Measurements from ENCODE around the gene C16orf74. TPM values are rescaled to one million over a fixed set of nuclear protein-coding genes. Genes with fewer than 3 reads are reported as not detected.

The C16orf74 gene
- total and polyA plus RNA-seq, 2 of the 13 experiments (the other 11 are each of a cell fraction or from before 2014, with no cell fraction given) = 0.13 to 0.29 TPM

DNA sequence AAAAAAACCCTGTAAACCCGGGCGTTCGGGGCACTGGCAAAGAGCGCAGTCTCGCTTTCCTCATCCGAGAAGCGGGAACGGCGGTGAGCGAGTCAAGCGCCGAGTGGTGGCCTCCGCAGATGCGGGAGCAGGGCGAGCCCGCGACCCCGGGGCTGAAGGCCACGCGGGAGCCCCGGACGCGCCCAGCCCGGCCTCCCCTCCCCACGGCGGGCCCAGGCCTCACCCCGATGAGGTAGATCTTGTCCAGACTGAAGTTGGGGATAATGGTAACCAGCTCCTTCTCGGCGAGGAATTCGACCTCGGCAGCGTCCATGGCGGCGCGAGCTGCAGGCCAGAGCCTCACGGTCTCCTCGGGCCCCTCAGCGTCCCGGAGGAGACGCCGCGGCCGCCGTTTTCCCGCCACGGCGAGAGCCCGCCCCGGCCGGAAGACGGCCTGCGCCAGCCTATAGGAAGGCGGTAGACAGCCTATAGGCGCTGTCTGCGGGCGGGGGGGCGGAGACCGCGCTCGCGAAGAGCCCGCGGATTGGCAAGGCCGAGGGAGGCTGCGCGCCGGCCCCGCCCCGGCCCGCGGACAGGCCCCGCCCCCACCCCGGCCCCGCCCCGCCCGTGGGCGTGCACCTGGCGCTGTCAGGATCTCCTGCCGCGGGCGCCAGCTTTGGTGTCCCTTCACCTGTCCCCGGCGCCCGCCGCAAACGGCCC, 62.2 kb downstream of the C16orf74 start, which contains the start of gene GINS2 (continued):
- TF ChIP-seq ZNF253 (CRISPR knock-in tag; IDR thresholded peaks at IDR 0.05; ENCODE audit: borderline replicate concordance) = no peak
- TF ChIP-seq TMF1 (CRISPR knock-in tag; IDR thresholded peaks at IDR 0.05; ENCODE audit: low read depth) = no peak
- no peak for TF ChIP-seq MLLT10 (CRISPR knock-in tag; IDR thresholded peaks at IDR 0.05)
- peak; percentile 89 for TF ChIP-seq HOXA3 (CRISPR knock-in tag; IDR thresholded peaks at IDR 0.05)
- TF ChIP-seq GATAD1 (CRISPR knock-in tag; IDR thresholded peaks at IDR 0.05) = peak; percentile 86
- TF ChIP-seq, protein P1, sequence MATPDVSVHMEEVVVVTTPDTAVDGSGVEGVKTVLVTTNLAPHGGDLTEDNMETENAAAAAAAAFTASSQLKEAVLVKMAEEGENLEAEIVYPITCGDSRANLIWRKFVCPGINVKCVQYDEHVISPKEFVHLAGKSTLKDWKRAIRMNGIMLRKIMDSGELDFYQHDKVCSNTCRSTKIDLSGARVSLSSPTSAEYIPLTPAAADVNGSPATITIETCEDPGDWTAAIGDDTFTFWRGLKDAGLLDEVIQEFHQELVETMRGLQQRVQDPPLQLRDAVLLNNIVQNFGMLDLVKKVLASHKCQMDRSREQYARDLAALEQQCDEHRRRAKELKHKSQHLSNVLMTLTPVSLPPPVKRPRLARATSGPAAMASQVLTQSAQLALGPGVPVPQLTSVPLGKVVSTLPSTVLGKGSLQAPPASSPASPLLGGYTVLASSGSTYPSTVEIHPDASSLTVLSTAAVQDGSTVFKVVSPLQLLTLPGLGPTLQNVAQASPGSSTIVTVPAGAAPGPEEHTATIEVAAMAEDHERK (CRISPR knock-in tag; IDR thresholded peaks at IDR 0.05; ENCODE audit: low read depth) = no peak; the same call in 1 of the 2 replicates
- TF ChIP-seq KDM4B (CRISPR knock-in tag; IDR thresholded peaks at IDR 0.05) = 0 out of 2 replicates have a peak, but pooled peaks have one; percentile 33
- TF ChIP-seq, protein P2, sequence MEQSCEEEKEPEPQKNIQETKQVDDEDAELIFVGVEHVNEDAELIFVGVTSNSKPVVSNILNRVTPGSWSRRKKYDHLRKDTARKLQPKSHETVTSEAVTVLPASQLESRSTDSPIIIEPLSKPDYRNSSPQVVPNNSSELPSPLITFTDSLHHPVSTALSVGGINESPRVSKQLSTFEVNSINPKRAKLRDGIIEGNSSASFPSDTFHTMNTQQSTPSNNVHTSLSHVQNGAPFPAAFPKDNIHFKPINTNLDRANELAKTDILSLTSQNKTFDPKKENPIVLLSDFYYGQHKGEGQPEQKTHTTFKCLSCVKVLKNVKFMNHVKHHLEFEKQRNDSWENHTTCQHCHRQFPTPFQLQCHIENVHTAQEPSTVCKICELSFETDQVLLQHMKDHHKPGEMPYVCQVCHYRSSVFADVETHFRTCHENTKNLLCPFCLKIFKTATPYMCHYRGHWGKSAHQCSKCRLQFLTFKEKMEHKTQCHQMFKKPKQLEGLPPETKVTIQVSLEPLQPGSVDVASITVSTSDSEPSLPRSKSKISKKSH (CRISPR knock-in tag; IDR thresholded peaks at IDR 0.05; ENCODE audit: borderline replicate concordance) = peak; percentile 72; the same call in 1 of the 2 replicates
- TF ChIP-seq, protein P3, sequence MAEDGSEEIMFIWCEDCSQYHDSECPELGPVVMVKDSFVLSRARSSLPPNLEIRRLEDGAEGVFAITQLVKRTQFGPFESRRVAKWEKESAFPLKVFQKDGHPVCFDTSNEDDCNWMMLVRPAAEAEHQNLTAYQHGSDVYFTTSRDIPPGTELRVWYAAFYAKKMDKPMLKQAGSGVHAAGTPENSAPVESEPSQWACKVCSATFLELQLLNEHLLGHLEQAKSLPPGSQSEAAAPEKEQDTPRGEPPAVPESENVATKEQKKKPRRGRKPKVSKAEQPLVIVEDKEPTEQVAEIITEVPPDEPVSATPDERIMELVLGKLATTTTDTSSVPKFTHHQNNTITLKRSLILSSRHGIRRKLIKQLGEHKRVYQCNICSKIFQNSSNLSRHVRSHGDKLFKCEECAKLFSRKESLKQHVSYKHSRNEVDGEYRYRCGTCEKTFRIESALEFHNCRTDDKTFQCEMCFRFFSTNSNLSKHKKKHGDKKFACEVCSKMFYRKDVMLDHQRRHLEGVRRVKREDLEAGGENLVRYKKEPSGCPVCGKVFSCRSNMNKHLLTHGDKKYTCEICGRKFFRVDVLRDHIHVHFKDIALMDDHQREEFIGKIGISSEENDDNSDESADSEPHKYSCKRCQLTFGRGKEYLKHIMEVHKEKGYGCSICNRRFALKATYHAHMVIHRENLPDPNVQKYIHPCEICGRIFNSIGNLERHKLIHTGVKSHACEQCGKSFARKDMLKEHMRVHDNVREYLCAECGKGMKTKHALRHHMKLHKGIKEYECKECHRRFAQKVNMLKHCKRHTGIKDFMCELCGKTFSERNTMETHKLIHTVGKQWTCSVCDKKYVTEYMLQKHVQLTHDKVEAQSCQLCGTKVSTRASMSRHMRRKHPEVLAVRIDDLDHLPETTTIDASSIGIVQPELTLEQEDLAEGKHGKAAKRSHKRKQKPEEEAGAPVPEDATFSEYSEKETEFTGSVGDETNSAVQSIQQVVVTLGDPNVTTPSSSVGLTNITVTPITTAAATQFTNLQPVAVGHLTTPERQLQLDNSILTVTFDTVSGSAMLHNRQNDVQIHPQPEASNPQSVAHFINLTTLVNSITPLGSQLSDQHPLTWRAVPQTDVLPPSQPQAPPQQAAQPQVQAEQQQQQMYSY (CRISPR knock-in tag; IDR thresholded peaks at IDR 0.05) = peak; percentile 69; the same call in 1 of the 2 replicates
- TF ChIP-seq PHF5A (CRISPR knock-in tag; IDR thresholded peaks at IDR 0.05; ENCODE audit: low read depth, unreplicated experiment) = no peak
- TF ChIP-seq, protein P4, sequence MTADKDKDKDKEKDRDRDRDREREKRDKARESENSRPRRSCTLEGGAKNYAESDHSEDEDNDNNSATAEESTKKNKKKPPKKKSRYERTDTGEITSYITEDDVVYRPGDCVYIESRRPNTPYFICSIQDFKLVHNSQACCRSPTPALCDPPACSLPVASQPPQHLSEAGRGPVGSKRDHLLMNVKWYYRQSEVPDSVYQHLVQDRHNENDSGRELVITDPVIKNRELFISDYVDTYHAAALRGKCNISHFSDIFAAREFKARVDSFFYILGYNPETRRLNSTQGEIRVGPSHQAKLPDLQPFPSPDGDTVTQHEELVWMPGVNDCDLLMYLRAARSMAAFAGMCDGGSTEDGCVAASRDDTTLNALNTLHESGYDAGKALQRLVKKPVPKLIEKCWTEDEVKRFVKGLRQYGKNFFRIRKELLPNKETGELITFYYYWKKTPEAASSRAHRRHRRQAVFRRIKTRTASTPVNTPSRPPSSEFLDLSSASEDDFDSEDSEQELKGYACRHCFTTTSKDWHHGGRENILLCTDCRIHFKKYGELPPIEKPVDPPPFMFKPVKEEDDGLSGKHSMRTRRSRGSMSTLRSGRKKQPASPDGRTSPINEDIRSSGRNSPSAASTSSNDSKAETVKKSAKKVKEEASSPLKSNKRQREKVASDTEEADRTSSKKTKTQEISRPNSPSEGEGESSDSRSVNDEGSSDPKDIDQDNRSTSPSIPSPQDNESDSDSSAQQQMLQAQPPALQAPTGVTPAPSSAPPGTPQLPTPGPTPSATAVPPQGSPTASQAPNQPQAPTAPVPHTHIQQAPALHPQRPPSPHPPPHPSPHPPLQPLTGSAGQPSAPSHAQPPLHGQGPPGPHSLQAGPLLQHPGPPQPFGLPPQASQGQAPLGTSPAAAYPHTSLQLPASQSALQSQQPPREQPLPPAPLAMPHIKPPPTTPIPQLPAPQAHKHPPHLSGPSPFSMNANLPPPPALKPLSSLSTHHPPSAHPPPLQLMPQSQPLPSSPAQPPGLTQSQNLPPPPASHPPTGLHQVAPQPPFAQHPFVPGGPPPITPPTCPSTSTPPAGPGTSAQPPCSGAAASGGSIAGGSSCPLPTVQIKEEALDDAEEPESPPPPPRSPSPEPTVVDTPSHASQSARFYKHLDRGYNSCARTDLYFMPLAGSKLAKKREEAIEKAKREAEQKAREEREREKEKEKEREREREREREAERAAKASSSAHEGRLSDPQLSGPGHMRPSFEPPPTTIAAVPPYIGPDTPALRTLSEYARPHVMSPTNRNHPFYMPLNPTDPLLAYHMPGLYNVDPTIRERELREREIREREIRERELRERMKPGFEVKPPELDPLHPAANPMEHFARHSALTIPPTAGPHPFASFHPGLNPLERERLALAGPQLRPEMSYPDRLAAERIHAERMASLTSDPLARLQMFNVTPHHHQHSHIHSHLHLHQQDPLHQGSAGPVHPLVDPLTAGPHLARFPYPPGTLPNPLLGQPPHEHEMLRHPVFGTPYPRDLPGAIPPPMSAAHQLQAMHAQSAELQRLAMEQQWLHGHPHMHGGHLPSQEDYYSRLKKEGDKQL (CRISPR knock-in tag; IDR thresholded peaks at IDR 0.05; ENCODE audit: low read depth) = no peak
- TF ChIP-seq SUZ12 (IDR thresholded peaks at IDR 0.05; ENCODE audit: low read depth, low read length) = no peak
- TF ChIP-seq EHMT2 (IDR thresholded peaks at IDR 0.05; ENCODE audit: borderline replicate concordance, low read depth, low read length) = no peak
- TF ChIP-seq, protein P5, sequence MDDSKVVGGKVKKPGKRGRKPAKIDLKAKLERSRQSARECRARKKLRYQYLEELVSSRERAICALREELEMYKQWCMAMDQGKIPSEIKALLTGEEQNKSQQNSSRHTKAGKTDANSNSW (CRISPR knock-in tag; IDR thresholded peaks at IDR 0.05; ENCODE audit: borderline replicate concordance) = no peak; the same call in 1 of the 2 replicates
- TF ChIP-seq SP140L (CRISPR knock-in tag; IDR thresholded peaks at IDR 0.05; ENCODE audit: borderline replicate concordance) = no peak
